ENCODE data around the gene GADD45G.

GADD45G gene

GRCh38 chr9:89639367-89639795, 34.6 kb downstream of the GADD45G start:
- H3K36me3 ChIP-seq = no peaks in the 10 kb centered on the region
- peak; percentile 33 to 48 for TF ChIP-seq CTCF (IDR thresholded peaks at IDR 0.05)
- H3K4me3 ChIP-seq = peak overlapping the region in 1 of 2 donors; percentile 31
- H3K9me3 ChIP-seq = no peaks in the 10 kb centered on the region
- peak; percentile 81 to 96 for DNase-seq
- H3K27ac ChIP-seq = peak overlapping the region; percentile 88 to 89
- intact Hi-C loops (cut with DNase I; ENCODE audit: low total_unique reads) = no loop called here
- H3K27me3 ChIP-seq = no peaks in the 10 kb centered on the region
- H3K4me1 ChIP-seq = peaks cover 0 to 42% (median 32%) of the 10 kb centered on the region in 4 donors

- intact Hi-C loops (cut with DNase I; ENCODE audit: low total_unique reads) = no loop called here
- H3K4me3 ChIP-seq = peak overlapping the region; percentile 2 to 31
- no peaks in the 10 kb centered on the region for H3K36me3 ChIP-seq
- TF ChIP-seq CTCF (IDR thresholded peaks at IDR 0.05) = no peak
- H3K27me3 ChIP-seq = no peaks in the 10 kb centered on the region
- no peak for DNase-seq
- H3K4me1 ChIP-seq = peaks cover 0 to 42% (median 29%) of the 10 kb centered on the region in 4 donors
- peak overlapping the region; percentile 88 to 89 for H3K27ac ChIP-seq
- no peaks in the 10 kb centered on the region for H3K9me3 ChIP-seq
These were observed 35.1 kb downstream of the GADD45G start for GRCh38 chr9:89639961-89640360.

GRCh38 chr9:89640361-89640760, 35.5 kb downstream of the GADD45G start:
- no peak for DNase-seq
- peak overlapping the region in 1 of 2 donors; percentile 31 for H3K4me3 ChIP-seq
- H3K27me3 ChIP-seq = no peaks in the 10 kb centered on the region
- peak overlapping the region; percentile 88 to 89 for H3K27ac ChIP-seq
- H3K9me3 ChIP-seq = no peaks in the 10 kb centered on the region
- intact Hi-C loops (cut with DNase I; ENCODE audit: low total_unique reads) = no loop called here
- no peaks in the 10 kb centered on the region for H3K36me3 ChIP-seq
- TF ChIP-seq CTCF (IDR thresholded peaks at IDR 0.05) = no peak
- H3K4me1 ChIP-seq = peaks cover 0 to 40% (median 27%) of the 10 kb centered on the region in 4 donors

GRCh38 chr9:89640801-89641200, 36.0 kb downstream of the GADD45G start:
- H3K27me3 ChIP-seq = no peaks in the 10 kb centered on the region
- intact Hi-C loops (cut with DNase I; ENCODE audit: low total_unique reads) = no loop called here
- TF ChIP-seq CTCF (IDR thresholded peaks at IDR 0.05) = no peak
- no peak for DNase-seq
- no peaks in the 10 kb centered on the region for H3K9me3 ChIP-seq
- H3K27ac ChIP-seq = peak overlapping the region; percentile 88 to 89
- no peak overlapping the region for H3K4me3 ChIP-seq
- peaks cover 0 to 35% (median 26%) of the 10 kb centered on the region in 4 donors for H3K4me1 ChIP-seq
- no peaks in the 10 kb centered on the region for H3K36me3 ChIP-seq

GRCh38 chr9:89641980-89642379, 37.2 kb downstream of the GADD45G start:
- no peak for TF ChIP-seq CTCF (IDR thresholded peaks at IDR 0.05)
- H3K27ac ChIP-seq = no peak overlapping the region
- H3K9me3 ChIP-seq = no peaks in the 10 kb centered on the region
- peaks cover 0 to 34% (median 26%) of the 10 kb centered on the region in 4 donors for H3K4me1 ChIP-seq
- DNase-seq = no peak
- intact Hi-C loops (cut with DNase I; ENCODE audit: low total_unique reads) = no loop called here
- no peaks in the 10 kb centered on the region for H3K36me3 ChIP-seq
- no peak overlapping the region for H3K4me3 ChIP-seq
- H3K27me3 ChIP-seq = no peaks in the 10 kb centered on the region

GRCh38 chr9:89642789-89643188, 38.0 kb downstream of the GADD45G start:
- no peak for TF ChIP-seq CTCF (IDR thresholded peaks at IDR 0.05)
- no peaks in the 10 kb centered on the region for H3K27me3 ChIP-seq
- intact Hi-C loops (cut with DNase I; ENCODE audit: low total_unique reads) = no loop called here
- no peaks in the 10 kb centered on the region for H3K36me3 ChIP-seq
- H3K4me1 ChIP-seq = peaks cover 0 to 34% (median 26%) of the 10 kb centered on the region in 4 donors
- H3K27ac ChIP-seq = no peak overlapping the region
- no peak overlapping the region for H3K4me3 ChIP-seq
- DNase-seq = no peak
- no peaks in the 10 kb centered on the region for H3K9me3 ChIP-seq

Data from tibial artery (tissue), 4 donors.